Transverse colon (tissue), 4 donors: Measurements from ENCODE around the gene CHD1L. TPM values are rescaled to one million over a fixed set of nuclear protein-coding genes. Genes with fewer than 3 reads are reported as not detected.

Experiments used
- DNase-seq: peaks from one replicate; pipeline ENCODE4 v3.0.0-alpha.2; 2019
- H3K27ac ChIP-seq, 4 donors: fragments of 200-600 bp; sonication (generic); 2 replicates each; pipeline ENCODE4 v1.5.1; 2016 to 2018; ENCODE audit warnings: inconsistent platforms in 4 of 4
- H3K27me3 ChIP-seq: fragments of 200-600 bp; sonication (generic); 2 replicates; pipeline ENCODE4 v1.5.1; 2017; ENCODE audit warnings: inconsistent platforms
- H3K36me3 ChIP-seq, 4 donors: fragments of 200-600 bp; sonication (generic); 2 replicates each; pipeline ENCODE4 v1.5.1; 2017 to 2019; ENCODE audit warnings: inconsistent platforms in 4 of 4
- H3K4me1 ChIP-seq, 4 donors: fragments of 200-600 bp; sonication (generic); 2 replicates each; pipeline ENCODE4 v1.5.1; 2017 to 2020; ENCODE audit warnings: inconsistent platforms in 4 of 4
- H3K4me3 ChIP-seq, 4 donors: fragments of 200-600 bp; sonication (generic); 1 replicate in 1 of 4; 2 replicates in 3 of 4; pipeline versions ENCODE4 v1.5.1 to v1.6.1; 2017 to 2019; ENCODE audit warnings: inconsistent platforms in 4 of 4
- H3K9me3 ChIP-seq, 2 donors: fragments of 200-600 bp; sonication (generic); 2 replicates each; pipeline ENCODE4 v1.5.1; 2017 to 2019; ENCODE audit warnings: inconsistent platforms in 2 of 2
- EP300 ChIP-seq: sonication (generic); formaldehyde crosslinking; IDR thresholded peaks from one replicate; pipeline ENCODE4 v1.6.1; 2017; ENCODE audit warnings: antibody characterized with exemption, low read depth
- POLR2A ChIP-seq: fragments of 450-650 bp; IDR thresholded peaks from one replicate; pipeline ENCODE4 v1.6.1; 2016; ENCODE audit warnings: antibody characterized with exemption, mild to moderate bottlenecking, moderate library complexity
- POLR2AphosphoS5 ChIP-seq, 3 donors: sonication (generic); formaldehyde crosslinking; IDR thresholded peaks; one replicate each; pipeline ENCODE4 v1.6.1; 2016; ENCODE audit warnings: antibody characterized with exemption in 3 of 3
- WGBS, 2 donors: methylation state at CpG; one replicate each; pipeline ENCODE4 v1.1.5; 2018; ENCODE audit warnings: low coverage in 1 of 2; 5-methylcytosine and 5-hydroxymethylcytosine counted together
- in situ Hi-C, 4 donors: fragments of 200-750 bp; cut with MboI; loops; one replicate each; pipeline versions ENCODE4 v1.15.0 to v1.15.1; 2017; ENCODE audit warnings: low sequenced_read_pairs in 3 of 4, low pct_ligation_motif_present in 1 of 4, low pct_unique_long_range_greater_than_20kb in 1 of 4
- intact Hi-C: fragments of 100-400 bp; cut with DNase I; formaldehyde crosslinking; loops from one replicate; pipeline ENCODE4 v1.15.1; 2023; ENCODE audit warnings: low total_unique reads
- total RNA-seq, 4 donors: library from RNA; depleted of rRNA; stranded (reverse); fragments of >200 nt; gene quantifications; one replicate each; pipeline ENCODE4 v1.1.0, GENCODE V29; 2016
- TF ChIP-seq, protein P1 (sequence below), 5 experiments: fragments of 200-600 bp in 3 of 5; fragments of 450-650 bp in 2 of 5; sonication (generic) in 3 of 5; IDR thresholded peaks; 1 replicate in 2 of 5; 2 replicates in 3 of 5; pipeline ENCODE4 v1.5.1; 2016 to 2017; ENCODE audit warnings: antibody characterized with exemption in 5 of 5, inconsistent platforms in 3 of 5, mild to moderate bottlenecking in 2 of 5, moderate library complexity in 1 of 5

The CHD1L gene
- total RNA-seq, 4 donors from 2014 or later: 27.1 to 32.9 (median 30.1) TPM

DNA sequence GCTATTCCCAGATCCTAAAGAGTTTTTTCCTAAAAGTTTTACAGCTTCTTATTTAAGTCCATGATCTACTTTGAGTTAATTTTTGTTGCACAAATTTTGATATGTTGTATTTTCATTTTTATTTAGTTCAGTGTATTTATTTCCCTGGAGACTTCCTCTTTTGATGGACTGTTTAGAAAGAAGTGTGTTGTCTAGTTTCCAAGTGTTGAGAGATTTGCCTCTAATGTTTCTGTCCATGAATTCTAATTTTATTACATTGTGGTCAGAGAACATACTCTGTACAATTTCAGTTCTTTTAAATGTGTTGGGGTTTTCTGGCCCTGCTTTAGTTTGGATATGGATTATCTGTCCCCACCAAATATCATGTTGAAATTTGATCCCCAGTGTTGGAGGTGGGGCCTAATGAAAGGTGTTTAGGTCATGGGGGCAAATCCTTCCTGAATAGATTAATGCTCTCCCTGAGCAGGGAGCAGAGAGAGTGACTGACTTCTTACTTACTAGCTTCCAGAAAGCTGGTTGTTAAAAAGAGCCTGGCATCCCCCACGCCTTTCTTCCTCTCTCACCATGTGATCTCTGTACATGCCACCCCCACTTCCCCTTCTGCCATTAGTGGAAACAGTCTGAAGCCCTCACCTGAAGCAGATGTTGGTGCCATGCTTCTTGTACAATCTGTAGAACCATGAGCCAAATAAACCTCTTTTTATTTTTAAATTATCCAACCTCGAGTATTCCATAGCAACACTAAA is 4.6 kb downstream of the CHD1L start:
- Histone ChIP-seq H3K36me3 (no peaks in the 10 kb centered on the region), H3K27ac (no peak overlapping the region), H3K4me3 (no peak overlapping the region), H3K9me3 (no peaks in the 10 kb centered on the region), H3K4me1 (peaks cover 0 to 25% (median 8%) of the 10 kb centered on the region in 4 donors), H3K27me3 (no peaks in the 10 kb centered on the region)
- intact Hi-C loops: no loop called here
- no peak for DNase-seq
- in situ Hi-C loops: loop anchor here (5.0 to 10.0 kb wide), 2 partner anchors 72 to 75 kb away; partner anchors contain the start of gene PRKAB2 (in 4 of the 4)
- TF ChIP-seq EP300 (no peak), POLR2A (no peak), POLR2AphosphoS5 (IDR thresholded peaks at IDR 0.05) (no peak)
- TF ChIP-seq, protein P1, sequence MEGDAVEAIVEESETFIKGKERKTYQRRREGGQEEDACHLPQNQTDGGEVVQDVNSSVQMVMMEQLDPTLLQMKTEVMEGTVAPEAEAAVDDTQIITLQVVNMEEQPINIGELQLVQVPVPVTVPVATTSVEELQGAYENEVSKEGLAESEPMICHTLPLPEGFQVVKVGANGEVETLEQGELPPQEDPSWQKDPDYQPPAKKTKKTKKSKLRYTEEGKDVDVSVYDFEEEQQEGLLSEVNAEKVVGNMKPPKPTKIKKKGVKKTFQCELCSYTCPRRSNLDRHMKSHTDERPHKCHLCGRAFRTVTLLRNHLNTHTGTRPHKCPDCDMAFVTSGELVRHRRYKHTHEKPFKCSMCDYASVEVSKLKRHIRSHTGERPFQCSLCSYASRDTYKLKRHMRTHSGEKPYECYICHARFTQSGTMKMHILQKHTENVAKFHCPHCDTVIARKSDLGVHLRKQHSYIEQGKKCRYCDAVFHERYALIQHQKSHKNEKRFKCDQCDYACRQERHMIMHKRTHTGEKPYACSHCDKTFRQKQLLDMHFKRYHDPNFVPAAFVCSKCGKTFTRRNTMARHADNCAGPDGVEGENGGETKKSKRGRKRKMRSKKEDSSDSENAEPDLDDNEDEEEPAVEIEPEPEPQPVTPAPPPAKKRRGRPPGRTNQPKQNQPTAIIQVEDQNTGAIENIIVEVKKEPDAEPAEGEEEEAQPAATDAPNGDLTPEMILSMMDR (IDR thresholded peaks at IDR 0.05): no peak
- 57 to 72% methylated on average over 1 to 2 of the region's 2 CpGs for WGBS, 2 donors

DNA sequence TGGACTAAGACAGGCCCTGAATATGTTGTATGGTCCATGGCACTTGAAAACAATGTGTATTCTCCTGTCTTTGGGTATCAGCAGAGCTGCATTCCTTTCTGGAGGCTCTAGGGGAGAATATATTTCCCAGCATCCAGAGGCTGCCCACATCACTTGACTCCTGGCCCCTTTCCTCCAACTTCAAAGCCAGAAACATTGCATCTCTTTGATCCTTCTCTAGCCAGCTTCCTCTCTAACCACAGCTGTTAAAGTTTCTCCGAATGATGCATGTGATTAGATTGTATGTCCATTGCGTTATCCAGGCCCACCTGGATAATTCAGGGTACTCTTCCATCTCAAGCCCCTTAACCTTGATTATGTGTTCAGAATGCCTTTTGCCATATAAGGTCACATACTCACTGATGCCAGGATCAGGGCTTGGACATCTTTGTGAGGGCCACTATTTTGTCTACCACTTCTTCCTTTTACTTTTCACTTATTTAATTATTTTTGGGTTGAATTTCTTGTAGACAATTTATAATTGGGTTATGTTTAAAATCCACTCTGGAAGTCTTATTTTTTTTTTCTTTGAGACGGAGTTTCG is 5.3 kb downstream of the CHD1L start:
- intact Hi-C loops: no loop called here
- no peak overlapping the region for H3K4me3 ChIP-seq
- 91 to 100% methylated on average over 2 to 4 of the region's 4 CpGs for WGBS, 2 donors
- TF ChIP-seq POLR2AphosphoS5 (IDR thresholded peaks at IDR 0.05): no peak
- no peak for TF ChIP-seq EP300
- no peak for TF ChIP-seq POLR2A
- TF ChIP-seq, protein P1 (IDR thresholded peaks at IDR 0.05): no peak
- H3K36me3 ChIP-seq: no peaks in the 10 kb centered on the region
- peaks cover 0 to 23% (median 7%) of the 10 kb centered on the region in 4 donors for H3K4me1 ChIP-seq
- in situ Hi-C loops: loop anchor here (5.0 to 10.0 kb wide), 2 partner anchors 73 to 75 kb away; partner anchors contain the start of gene PRKAB2 (in 4 of the 4)
- H3K27me3 ChIP-seq: no peaks in the 10 kb centered on the region
- H3K9me3 ChIP-seq: no peaks in the 10 kb centered on the region
- DNase-seq: no peak
- no peak overlapping the region for H3K27ac ChIP-seq

DNA sequence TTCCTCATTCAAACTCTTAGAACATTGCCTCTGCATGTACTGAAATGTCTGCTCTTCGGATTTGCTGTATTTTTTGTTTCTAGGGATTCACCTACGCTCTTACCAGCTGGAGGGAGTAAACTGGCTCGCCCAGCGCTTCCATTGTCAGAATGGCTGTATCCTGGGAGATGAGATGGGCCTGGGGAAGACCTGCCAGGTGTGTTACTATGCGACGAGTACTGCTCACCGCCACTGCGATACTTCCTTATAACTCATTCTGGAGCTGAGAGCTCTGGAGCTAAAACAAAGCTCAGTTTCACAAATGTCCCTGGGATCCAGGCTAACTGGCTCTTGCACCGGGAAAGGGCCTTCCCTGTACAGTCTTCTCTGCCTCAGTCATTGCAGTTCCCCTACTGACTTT is 10.1 kb downstream of the CHD1L start:
- intact Hi-C loops (no loop called here), in situ Hi-C loops (loop anchor here in 1 of 4 donors (25.0 kb wide), 1 partner anchor 385 kb away; no protein-coding TSS in a partner anchor)
- no peak overlapping the region for H3K27ac ChIP-seq
- H3K9me3 ChIP-seq: no peaks in the 10 kb centered on the region
- WGBS, 2 donors: 67 to 80% methylated on average over 1 to 9 of the region's 9 CpGs
- no peak for DNase-seq
- H3K27me3 ChIP-seq: no peaks in the 10 kb centered on the region
- no peaks in the 10 kb centered on the region for H3K4me1 ChIP-seq
- H3K36me3 ChIP-seq: peaks cover 0 to 5% (median 0%) of the 10 kb centered on the region in 4 donors
- TF ChIP-seq, protein P1 (IDR thresholded peaks at IDR 0.05): no peak
- TF ChIP-seq POLR2A (no peak), EP300 (no peak), POLR2AphosphoS5 (IDR thresholded peaks at IDR 0.05) (no peak)
- H3K4me3 ChIP-seq: no peak overlapping the region

DNA sequence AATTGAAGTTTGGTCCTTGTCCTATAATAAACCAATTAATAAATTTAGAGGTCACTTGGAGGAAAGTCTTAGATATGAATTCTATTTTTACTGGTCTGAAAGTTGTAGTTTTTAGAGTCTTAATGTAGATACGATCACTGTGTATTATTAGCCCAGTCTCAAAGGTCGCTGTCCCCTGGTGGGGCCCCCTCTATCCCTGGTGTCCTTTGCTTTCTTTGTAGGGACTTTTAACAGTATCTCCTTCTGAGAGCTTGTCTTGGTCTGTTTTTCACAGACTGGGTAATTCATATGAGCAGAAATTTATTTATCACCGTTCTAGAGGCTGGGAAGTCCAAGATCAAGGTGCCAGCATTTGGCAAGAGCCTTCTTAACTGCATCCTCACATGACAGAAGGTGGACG is 18.5 kb downstream of the CHD1L start:
- no peaks in the 10 kb centered on the region for H3K27me3 ChIP-seq
- H3K36me3 ChIP-seq: peaks cover 0 to 20% (median 7%) of the 10 kb centered on the region in 4 donors
- no peak overlapping the region for H3K27ac ChIP-seq
- WGBS, 2 donors: 95 to 100% methylated on average over 3 to 4 of the region's 4 CpGs
- no peak for DNase-seq
- H3K9me3 ChIP-seq: no peaks in the 10 kb centered on the region
- TF ChIP-seq, protein P1 (IDR thresholded peaks at IDR 0.05): no peak
- TF ChIP-seq POLR2AphosphoS5 (IDR thresholded peaks at IDR 0.05) (no peak), EP300 (no peak), POLR2A (no peak)
- intact Hi-C loops (no loop called here), in situ Hi-C loops (loop anchor here in 1 of 4 donors (25.0 kb wide), 1 partner anchor 376 kb away; no protein-coding TSS in a partner anchor)
- no peak overlapping the region for H3K4me3 ChIP-seq
- no peaks in the 10 kb centered on the region for H3K4me1 ChIP-seq
